ENCODE results near the gene PRAMEF11. TPM values are rescaled to one million over a fixed set of nuclear protein-coding genes. Genes with fewer than 3 reads are reported as not detected.

Gene PRAMEF11
- total and polyA plus RNA-seq, 2 of the 8 experiments (the other 6 are each of a cell fraction or from before 2014, with no cell fraction given) = not detected

DNA sequence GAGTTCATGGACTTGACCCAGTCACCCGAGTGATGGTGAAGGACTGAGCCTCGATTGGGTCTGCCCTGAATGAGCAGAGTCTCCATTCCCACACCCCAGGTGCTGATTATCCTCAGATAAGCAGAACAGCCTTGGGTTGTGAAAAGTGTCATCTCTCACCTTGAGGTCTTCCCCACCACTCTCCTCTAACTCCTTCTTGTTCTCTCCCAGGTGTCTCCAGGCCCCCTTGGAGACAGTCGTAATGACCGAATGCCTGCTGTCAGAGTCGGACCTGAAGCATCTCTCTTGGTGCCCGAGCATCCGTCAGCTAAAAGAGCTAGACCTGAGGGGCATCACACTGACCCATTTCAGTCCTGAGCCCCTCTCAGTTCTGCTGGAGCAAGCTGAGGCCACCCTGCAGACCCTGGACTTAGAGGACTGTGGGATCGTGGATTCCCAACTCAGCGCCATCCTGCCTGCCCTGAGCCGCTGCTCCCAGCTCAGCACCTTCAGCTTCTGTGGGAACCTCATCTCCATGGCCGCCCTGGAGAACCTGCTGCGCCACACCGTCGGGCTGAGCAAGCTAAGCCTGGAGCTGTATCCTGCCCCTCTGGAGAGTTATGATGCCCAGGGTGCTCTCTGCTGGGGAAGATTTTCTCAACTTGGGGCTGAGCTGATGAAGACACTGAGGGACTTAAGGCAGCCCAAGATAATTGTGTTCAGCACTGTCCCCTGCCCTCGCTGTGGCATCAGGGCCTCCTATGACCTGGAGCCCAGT, 54.2 kb downstream of the PRAMEF11 start (continued):
- TF ChIP-seq, protein P1, sequence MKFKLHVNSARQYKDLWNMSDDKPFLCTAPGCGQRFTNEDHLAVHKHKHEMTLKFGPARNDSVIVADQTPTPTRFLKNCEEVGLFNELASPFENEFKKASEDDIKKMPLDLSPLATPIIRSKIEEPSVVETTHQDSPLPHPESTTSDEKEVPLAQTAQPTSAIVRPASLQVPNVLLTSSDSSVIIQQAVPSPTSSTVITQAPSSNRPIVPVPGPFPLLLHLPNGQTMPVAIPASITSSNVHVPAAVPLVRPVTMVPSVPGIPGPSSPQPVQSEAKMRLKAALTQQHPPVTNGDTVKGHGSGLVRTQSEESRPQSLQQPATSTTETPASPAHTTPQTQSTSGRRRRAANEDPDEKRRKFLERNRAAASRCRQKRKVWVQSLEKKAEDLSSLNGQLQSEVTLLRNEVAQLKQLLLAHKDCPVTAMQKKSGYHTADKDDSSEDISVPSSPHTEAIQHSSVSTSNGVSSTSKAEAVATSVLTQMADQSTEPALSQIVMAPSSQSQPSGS (IDR thresholded peaks at IDR 0.05; ENCODE audit: low read length) = no peak
